ENCODE measurements around the gene GPC6. TPM values are rescaled to one million over a fixed set of nuclear protein-coding genes. Genes with fewer than 3 reads are reported as not detected.

The GPC6 gene
- total and polyA plus RNA-seq, 4 donors, result 5.9 to 29.1 (median 18.2) TPM

DNA sequence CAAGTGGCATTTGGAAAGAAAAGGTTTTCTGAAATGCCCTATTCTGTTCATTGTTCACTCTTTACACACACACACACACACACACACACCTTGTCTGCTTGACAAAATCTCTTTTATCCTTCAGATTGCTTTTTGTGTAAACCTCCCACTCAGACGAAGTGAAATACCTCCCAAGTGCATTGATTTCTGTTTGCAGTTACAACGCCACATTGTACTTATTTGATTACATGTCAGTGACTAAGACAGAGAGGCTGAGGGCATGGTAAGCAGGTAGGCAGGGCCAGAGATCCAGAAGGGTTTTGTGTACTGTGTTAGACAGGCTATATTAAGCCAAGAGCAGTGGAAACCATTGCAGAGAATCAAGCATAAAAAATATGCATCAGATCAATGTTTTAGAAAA is 561.8 kb downstream of the GPC6 start (continued):
- TF ChIP-seq FOXA2 (IDR thresholded peaks at IDR 0.05) (no peak), MAX (IDR thresholded peaks at IDR 0.05) (no peak)

DNA sequence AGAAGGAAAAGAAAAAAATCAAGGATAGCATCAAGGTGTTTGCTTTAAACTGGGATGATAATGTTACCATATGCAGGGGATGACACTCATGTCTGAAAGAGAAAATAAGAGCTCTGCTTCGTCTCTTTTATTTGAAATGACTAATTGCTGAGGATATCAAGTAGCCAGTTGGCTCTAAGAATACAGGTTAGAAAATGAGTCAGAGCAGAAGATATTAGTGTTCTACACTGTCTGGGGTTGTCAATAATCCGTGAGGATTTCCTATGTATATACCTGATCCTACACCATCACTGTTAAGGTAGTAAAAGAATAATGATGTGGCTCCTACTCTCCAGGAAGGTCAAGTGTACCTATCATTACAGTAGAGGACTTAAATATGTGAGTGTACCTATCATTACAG is 562.5 kb downstream of the GPC6 start:
- no peaks in the 10 kb centered on the region for H3K4me1 ChIP-seq (ENCODE audit: control insufficient read depth in 4 of 4, insufficient read depth in 4 of 4, low read length in 3 of 4)
- no peaks in the 10 kb centered on the region for H3K9me3 ChIP-seq (ENCODE audit: control insufficient read depth in 4 of 4, low read length in 3 of 4)
- H3K27me3 ChIP-seq (ENCODE audit: control insufficient read depth in 4 of 4, insufficient read depth in 4 of 4, low read length in 3 of 4), result no peaks in the 10 kb centered on the region
- no peak overlapping the region for H3K27ac ChIP-seq (ENCODE audit: low read depth in 1 of 2, low read length in 2 of 2)
- 89% methylated on average over 2 of the region's 2 CpGs for WGBS
- H3K36me3 ChIP-seq (ENCODE audit: control insufficient read depth in 4 of 4, insufficient read depth in 3 of 4, low read depth in 1 of 4, low read length in 3 of 4), result no peaks in the 10 kb centered on the region
- no peak for DNase-seq (ENCODE audit: low spot score)
- no peak overlapping the region for H3K4me3 ChIP-seq (ENCODE audit: low read depth in 1 of 3, low read length in 3 of 3)
- H3K9ac ChIP-seq (ENCODE audit: low read depth in 1 of 2, low read length in 2 of 2), result no peak overlapping the region
- no peak for TF ChIP-seq HNF4G (IDR thresholded peaks at IDR 0.05)
- no peak for TF ChIP-seq JUND (IDR thresholded peaks at IDR 0.05)

DNA sequence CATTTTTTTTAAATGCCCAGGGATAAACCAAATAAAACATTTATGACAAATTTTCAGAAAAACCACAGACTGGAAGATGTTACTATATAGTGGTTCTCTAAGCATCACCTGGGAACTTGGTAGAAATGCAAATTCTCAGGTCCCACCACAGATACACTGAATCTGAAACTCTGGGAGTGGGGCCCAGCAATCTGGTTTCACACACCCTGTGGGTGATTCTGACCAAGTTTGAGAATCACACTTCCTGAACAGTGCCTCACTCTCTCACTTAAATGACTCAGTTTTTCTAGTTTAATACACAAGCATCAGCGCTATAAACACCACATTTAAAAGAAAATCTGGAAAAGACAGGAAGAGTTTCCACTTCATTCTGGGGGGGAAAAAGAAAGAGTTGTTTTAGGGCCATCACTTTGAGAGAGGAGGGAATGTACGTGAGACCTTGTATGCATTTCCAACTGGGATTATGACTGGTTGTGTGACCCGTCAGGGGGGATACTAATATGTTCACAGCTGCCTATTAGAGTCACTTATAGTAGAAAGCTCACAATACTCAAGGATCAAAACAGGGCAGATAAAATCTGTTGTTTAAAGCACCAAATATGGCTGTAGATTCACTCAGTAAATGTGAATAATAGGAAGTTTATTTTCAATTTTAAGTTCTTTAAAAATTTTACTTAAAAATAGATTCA is 567.7 kb downstream of the GPC6 start:
- Histone ChIP-seq H3K27ac (ENCODE audit: low read depth in 1 of 2, low read length in 2 of 2) (no peak overlapping the region), H3K4me1 (ENCODE audit: control insufficient read depth in 4 of 4, insufficient read depth in 4 of 4, low read length in 3 of 4) (peaks cover 0 to under 1% (median 0%) of the 10 kb centered on the region in 4 donors), H3K27me3 (ENCODE audit: control insufficient read depth in 4 of 4, insufficient read depth in 4 of 4, low read length in 3 of 4) (no peaks in the 10 kb centered on the region), H3K36me3 (ENCODE audit: control insufficient read depth in 4 of 4, insufficient read depth in 3 of 4, low read depth in 1 of 4, low read length in 3 of 4) (no peaks in the 10 kb centered on the region), H3K9me3 (ENCODE audit: control insufficient read depth in 4 of 4, low read length in 3 of 4) (no peaks in the 10 kb centered on the region), H3K9ac (ENCODE audit: low read depth in 1 of 2, low read length in 2 of 2) (no peak overlapping the region), H3K4me3 (ENCODE audit: low read depth in 1 of 3, low read length in 3 of 3) (no peak overlapping the region)
- 77% methylated on average over 3 of the region's 3 CpGs for WGBS
- TF ChIP-seq HNF4A (conservative IDR thresholded peaks at IDR 0.05) (no peak), SP1 (IDR thresholded peaks at IDR 0.05) (no peak), EGR1 (IDR thresholded peaks at IDR 0.05; ENCODE audit: low read depth in 2 of 2) (no peak), RAD21 (IDR thresholded peaks at IDR 0.05) (no peak), RXRA (IDR thresholded peaks at IDR 0.05) (no peak), NR2F2 (IDR thresholded peaks at IDR 0.05) (no peak), REST (IDR thresholded peaks at IDR 0.05) (no peak), GABPA (IDR thresholded peaks at IDR 0.05 in 1 of 2, conservative IDR thresholded peaks at IDR 0.05 in 1 of 2) (no peak), HNF4G (IDR thresholded peaks at IDR 0.05) (no peak), YY1 (IDR thresholded peaks at IDR 0.05) (no peak)
- TF ChIP-seq, protein P1, sequence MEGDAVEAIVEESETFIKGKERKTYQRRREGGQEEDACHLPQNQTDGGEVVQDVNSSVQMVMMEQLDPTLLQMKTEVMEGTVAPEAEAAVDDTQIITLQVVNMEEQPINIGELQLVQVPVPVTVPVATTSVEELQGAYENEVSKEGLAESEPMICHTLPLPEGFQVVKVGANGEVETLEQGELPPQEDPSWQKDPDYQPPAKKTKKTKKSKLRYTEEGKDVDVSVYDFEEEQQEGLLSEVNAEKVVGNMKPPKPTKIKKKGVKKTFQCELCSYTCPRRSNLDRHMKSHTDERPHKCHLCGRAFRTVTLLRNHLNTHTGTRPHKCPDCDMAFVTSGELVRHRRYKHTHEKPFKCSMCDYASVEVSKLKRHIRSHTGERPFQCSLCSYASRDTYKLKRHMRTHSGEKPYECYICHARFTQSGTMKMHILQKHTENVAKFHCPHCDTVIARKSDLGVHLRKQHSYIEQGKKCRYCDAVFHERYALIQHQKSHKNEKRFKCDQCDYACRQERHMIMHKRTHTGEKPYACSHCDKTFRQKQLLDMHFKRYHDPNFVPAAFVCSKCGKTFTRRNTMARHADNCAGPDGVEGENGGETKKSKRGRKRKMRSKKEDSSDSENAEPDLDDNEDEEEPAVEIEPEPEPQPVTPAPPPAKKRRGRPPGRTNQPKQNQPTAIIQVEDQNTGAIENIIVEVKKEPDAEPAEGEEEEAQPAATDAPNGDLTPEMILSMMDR (IDR thresholded peaks at IDR 0.05; ENCODE audit: low read depth, low read length, missing input control), result no peak
- TF ChIP-seq, protein P2, sequence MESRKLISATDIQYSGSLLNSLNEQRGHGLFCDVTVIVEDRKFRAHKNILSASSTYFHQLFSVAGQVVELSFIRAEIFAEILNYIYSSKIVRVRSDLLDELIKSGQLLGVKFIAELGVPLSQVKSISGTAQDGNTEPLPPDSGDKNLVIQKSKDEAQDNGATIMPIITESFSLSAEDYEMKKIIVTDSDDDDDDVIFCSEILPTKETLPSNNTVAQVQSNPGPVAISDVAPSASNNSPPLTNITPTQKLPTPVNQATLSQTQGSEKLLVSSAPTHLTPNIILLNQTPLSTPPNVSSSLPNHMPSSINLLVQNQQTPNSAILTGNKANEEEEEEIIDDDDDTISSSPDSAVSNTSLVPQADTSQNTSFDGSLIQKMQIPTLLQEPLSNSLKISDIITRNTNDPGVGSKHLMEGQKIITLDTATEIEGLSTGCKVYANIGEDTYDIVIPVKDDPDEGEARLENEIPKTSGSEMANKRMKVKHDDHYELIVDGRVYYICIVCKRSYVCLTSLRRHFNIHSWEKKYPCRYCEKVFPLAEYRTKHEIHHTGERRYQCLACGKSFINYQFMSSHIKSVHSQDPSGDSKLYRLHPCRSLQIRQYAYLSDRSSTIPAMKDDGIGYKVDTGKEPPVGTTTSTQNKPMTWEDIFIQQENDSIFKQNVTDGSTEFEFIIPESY (IDR thresholded peaks at IDR 0.05), result no peak
- no peak for DNase-seq (ENCODE audit: low spot score)

All from liver (tissue), 9 donors.